T-helper 2 cell (primary cell): Measurements from ENCODE around the gene ANXA6.
A peak's percentile ranks its signal among the peaks of the same experiment; 100 is the strongest.

Source experiments
- DNase-seq, 5 experiments: peaks; one replicate each; pipeline versions ENCODE4 v3.0.0 to v3.0.0-alpha.2; 2012 to 2022

The ANXA6 gene

GRCh38 chr5:151060742-151061141 lies 96.8 kb downstream of the ANXA6 start:
- DNase-seq, result no peak

- DNase-seq, result no peak
Observed at GRCh38 chr5:151058891-151059489, 98.6 kb downstream of the ANXA6 start.

GRCh38 chr5:151058301-151058700 lies 99.3 kb downstream of the ANXA6 start:
- no peak for DNase-seq

GRCh38 chr5:151056379-151057325 lies 100.9 kb downstream of the ANXA6 start:
- DNase-seq, result no peak

GRCh38 chr5:151055336-151055735 lies 102.2 kb downstream of the ANXA6 start:
- no peak for DNase-seq

GRCh38 chr5:151054709-151055108 lies 102.9 kb downstream of the ANXA6 start:
- no peak for DNase-seq

- DNase-seq, result no peak
Observed at GRCh38 chr5:151053796-151054462, 103.7 kb downstream of the ANXA6 start.

- DNase-seq, result no peak
Observed at GRCh38 chr5:151052836-151053235, 104.7 kb downstream of the ANXA6 start.

- DNase-seq, result no peak
Observed at GRCh38 chr5:151051931-151052608, 105.5 kb downstream of the ANXA6 start.

- peak; percentile 20 to 67 (median 54) for DNase-seq
Observed at GRCh38 chr5:151051066-151051930, 106.3 kb downstream of the ANXA6 start.
